Naive thymus-derived CD4-positive, alpha-beta T cell (primary cell): Measurements from ENCODE around the gene LINGO4. TPM values are rescaled to one million over a fixed set of nuclear protein-coding genes. Genes with fewer than 3 reads are reported as not detected.

Experiments used
- ATAC-seq: fragments of 150-1000 bp; cut with Tn5 transposase; 2 replicates; pipeline ENCODE4 v1.10.0; 2021; ENCODE audit warnings: mild to moderate bottlenecking, moderate library complexity
- CTCF ChIA-PET: fragments of 350-600 bp; sonication (Branson Sonifier 250); formaldehyde crosslinking; loops from one replicate; lab custom pipeline; 2021; ENCODE audit warnings: antibody characterized with exemption; lab: Charles Lee
- POLR2A ChIA-PET: fragments of 350-600 bp; sonication (Branson Sonifier 250); formaldehyde crosslinking; loops from one replicate; lab custom pipeline; 2021; ENCODE audit warnings: antibody characterized with exemption, inconsistent platforms; lab: Charles Lee
- DNase-seq, 9 donors: peaks; one replicate each; pipeline versions ENCODE4 v3.0.0 to v3.0.0-alpha.2; 2020 to 2022; ENCODE audit warnings: mixed read lengths in 1 of 9
- H3K27ac ChIP-seq: one replicate; pipeline ENCODE4 v1.7.0; 2013; ENCODE audit warnings: mild to moderate bottlenecking, low read depth, low read length, moderate library complexity
- H3K27me3 ChIP-seq, 2 donors: one replicate each; pipeline ENCODE4 v1.7.0; 2013; ENCODE audit warnings: low read length in 2 of 2, mild to moderate bottlenecking in 2 of 2, moderate library complexity in 2 of 2; ENCODE audit not compliant: control insufficient read depth in 2 of 2, insufficient read depth in 2 of 2
- H3K36me3 ChIP-seq, 3 experiments: 1 replicate in 2 of 3; 2 replicates in 1 of 3; pipeline ENCODE4 v1.7.0; 2013; ENCODE audit warnings: low read length in 3 of 3, mild to moderate bottlenecking in 3 of 3, moderate library complexity in 1 of 3; ENCODE audit not compliant: insufficient read depth in 3 of 3, control insufficient read depth in 2 of 3
- H3K4me1 ChIP-seq, 2 donors: one replicate each; pipeline ENCODE4 v1.7.0; 2013; ENCODE audit warnings: low read length in 2 of 2, mild to moderate bottlenecking in 2 of 2, moderate library complexity in 1 of 2; ENCODE audit not compliant: control insufficient read depth in 2 of 2, insufficient read depth in 2 of 2
- H3K4me3 ChIP-seq: 2 replicates; pipeline ENCODE4 v1.7.0; 2013; ENCODE audit warnings: mild to moderate bottlenecking, low read length
- H3K9me3 ChIP-seq, 3 experiments: 1 replicate in 2 of 3; 2 replicates in 1 of 3; pipeline ENCODE4 v1.7.0; 2013; ENCODE audit warnings: low read length in 3 of 3; ENCODE audit not compliant: control insufficient read depth in 2 of 3
- H3K27ac Mint-ChIP-seq, 9 donors: one replicate each; pipeline ENCODE4 v1.8.0; 2020 to 2022; ENCODE audit warnings: mixed read lengths in 9 of 9, mild to moderate bottlenecking in 8 of 9, moderate library complexity in 5 of 9, inconsistent platforms in 2 of 9
- H3K27me3 Mint-ChIP-seq, 5 donors: one replicate each; pipeline ENCODE4 v1.8.0; 2021 to 2022; ENCODE audit warnings: mixed read lengths in 5 of 5, mild to moderate bottlenecking in 1 of 5
- H3K36me3 Mint-ChIP-seq, 5 donors: one replicate each; pipeline ENCODE4 v1.8.0; 2020 to 2022; ENCODE audit warnings: mixed read lengths in 5 of 5, mild to moderate bottlenecking in 3 of 5, inconsistent platforms in 1 of 5
- H3K4me1 Mint-ChIP-seq, 7 donors: one replicate each; pipeline ENCODE4 v1.8.0; 2020 to 2022; ENCODE audit warnings: mixed read lengths in 7 of 7, mild to moderate bottlenecking in 3 of 7, inconsistent platforms in 1 of 7
- H3K4me3 Mint-ChIP-seq, 10 donors: one replicate each; pipeline ENCODE4 v1.8.0; 2020 to 2022; ENCODE audit warnings: mild to moderate bottlenecking in 10 of 10, mixed read lengths in 10 of 10, moderate library complexity in 6 of 10, inconsistent platforms in 2 of 10
- H3K9me3 Mint-ChIP-seq, 11 donors: one replicate each; pipeline ENCODE4 v1.8.0; 2020 to 2022; ENCODE audit warnings: mixed read lengths in 11 of 11, mild to moderate bottlenecking in 4 of 11, inconsistent platforms in 1 of 11, moderate library complexity in 1 of 11
- intact Hi-C, 2 donors: fragments of 100-400 bp; cut with micrococcal nuclease; formaldehyde crosslinking; loops; one replicate each; pipeline ENCODE4 v1.15.1; 2023
- polyA plus RNA-seq, 2 donors: library from polyadenylated mRNA; unstranded; fragments of 300-500 nt; fragmentation: Illumina TruSeq; gene quantifications; one replicate each; pipeline ENCODE4 v1.2.3, GENCODE V29; 2021
- total RNA-seq, 6 experiments: library from RNA in 5 of 6; stranded (reverse) in 5 of 6; gene quantifications; 1 replicate in 5 of 6; 2 replicates in 1 of 6; pipeline ENCODE4 v1.2.3 and lab custom pipeline; 2021 to 2026

Gene LINGO4
- total and polyA plus RNA-seq, 7 experiments from 2014 or later = 0.07 to 0.24 TPM; not detected in 5

- ChIA-PET CTCF (interaction anchor here (1.1 kb wide), 1 partner anchor 154 kb away, joined by 3 read pairs; no protein-coding TSS in a partner anchor), POLR2A (interaction anchor here (0.6 kb wide), 1 partner anchor 59 kb away, joined by 3 read pairs; no protein-coding TSS in a partner anchor)
Measured at GRCh38 chr1:151849126-151849525, 43.9 kb upstream of the LINGO4 start.

GRCh38 chr1:151847867-151848596, 42.8 kb upstream of the LINGO4 start:
- H3K4me3 Mint-ChIP-seq = no peak overlapping the region
- H3K9me3 ChIP-seq = no peaks in the 10 kb centered on the region
- peaks cover 0 to 18% (median 0%) of the 10 kb centered on the region in 7 donors for H3K4me1 Mint-ChIP-seq
- no peaks in the 10 kb centered on the region for H3K4me1 ChIP-seq
- no peak overlapping the region for H3K27ac Mint-ChIP-seq
- intact Hi-C loops = no loop called here
- peaks cover 0 to 6% (median 0%) of the 10 kb centered on the region in 5 donors for H3K36me3 Mint-ChIP-seq
- no peaks in the 10 kb centered on the region for H3K36me3 ChIP-seq
- H3K27ac ChIP-seq = no peak overlapping the region
- peaks cover 0 to 7% (median 0%) of the 10 kb centered on the region in 5 donors for H3K27me3 Mint-ChIP-seq
- H3K9me3 Mint-ChIP-seq = no peaks in the 10 kb centered on the region
- ChIA-PET POLR2A (interaction anchor here (0.6 kb wide), 1 partner anchor 9 kb away, joined by 3 read pairs; no protein-coding TSS in a partner anchor), CTCF (no interaction called here)
- no peaks in the 10 kb centered on the region for H3K27me3 ChIP-seq
- DNase-seq (no peak), ATAC-seq (no peak)
- no peak overlapping the region for H3K4me3 ChIP-seq

More at GRCh38 chr1:151849126-151849525, 43.9 kb upstream of the LINGO4 start:
- no peaks in the 10 kb centered on the region for H3K27me3 ChIP-seq
- intact Hi-C loops = no loop called here
- H3K27me3 Mint-ChIP-seq = peaks cover 0 to 7% (median 0%) of the 10 kb centered on the region in 5 donors
- H3K4me1 Mint-ChIP-seq = peaks cover 0 to 18% (median 0%) of the 10 kb centered on the region in 7 donors
- no peaks in the 10 kb centered on the region for H3K9me3 ChIP-seq
- peaks cover 0 to 6% (median 0%) of the 10 kb centered on the region in 5 donors for H3K36me3 Mint-ChIP-seq
- H3K36me3 ChIP-seq = no peaks in the 10 kb centered on the region
- H3K4me3 Mint-ChIP-seq = no peak overlapping the region
- H3K27ac ChIP-seq = no peak overlapping the region
- no peaks in the 10 kb centered on the region for H3K4me1 ChIP-seq
- no peak for DNase-seq
- no peak for ATAC-seq
- H3K4me3 ChIP-seq = no peak overlapping the region
- H3K27ac Mint-ChIP-seq = peak overlapping the region in 1 of 9 donors; percentile 60
- H3K9me3 Mint-ChIP-seq = no peaks in the 10 kb centered on the region

GRCh38 chr1:151846686-151847237, 41.5 kb upstream of the LINGO4 start:
- Mint-ChIP-seq H3K4me1 (peaks cover 0 to 17% (median 5%) of the 10 kb centered on the region in 7 donors), H3K27ac (peak overlapping the region in 2 of 9 donors; percentile 24 to 38), H3K9me3 (peaks cover 0 to under 1% (median 0%) of the 10 kb centered on the region in 11 donors), H3K4me3 (no peak overlapping the region), H3K36me3 (peaks cover 0 to 8% (median 0%) of the 10 kb centered on the region in 5 donors), H3K27me3 (peaks cover 0 to 7% (median 0%) of the 10 kb centered on the region in 5 donors)
- intact Hi-C loops = no loop called here
- ChIA-PET CTCF (interaction anchor here (1.3 kb wide), 1 partner anchor 12 kb away, joined by 5 read pairs; no protein-coding TSS in a partner anchor), POLR2A (no interaction called here)
- Histone ChIP-seq H3K9me3 (no peaks in the 10 kb centered on the region), H3K36me3 (no peaks in the 10 kb centered on the region), H3K27me3 (no peaks in the 10 kb centered on the region), H3K27ac (no peak overlapping the region), H3K4me1 (no peaks in the 10 kb centered on the region), H3K4me3 (no peak overlapping the region)
- DNase-seq (no peak), ATAC-seq (no peak)

- no peak overlapping the region for H3K27ac ChIP-seq
- H3K36me3 ChIP-seq = no peaks in the 10 kb centered on the region
- H3K36me3 Mint-ChIP-seq = peaks cover 0 to 10% (median 0%) of the 10 kb centered on the region in 5 donors
- no peak overlapping the region for H3K4me3 ChIP-seq
- ATAC-seq = peak; percentile 26
- DNase-seq = no peak
- H3K4me3 Mint-ChIP-seq = no peak overlapping the region
- no peaks in the 10 kb centered on the region for H3K27me3 ChIP-seq
- peak overlapping the region in 2 of 9 donors; percentile 24 to 38 for H3K27ac Mint-ChIP-seq
- peaks cover 0 to 7% (median 0%) of the 10 kb centered on the region in 5 donors for H3K27me3 Mint-ChIP-seq
- H3K4me1 ChIP-seq = no peaks in the 10 kb centered on the region
- ChIA-PET CTCF (interaction anchor here (1.3 kb wide), 1 partner anchor 11 kb away, joined by 5 read pairs; no protein-coding TSS in a partner anchor), POLR2A (no interaction called here)
- peaks cover 0 to 19% (median 6%) of the 10 kb centered on the region in 7 donors for H3K4me1 Mint-ChIP-seq
- H3K9me3 ChIP-seq = no peaks in the 10 kb centered on the region
- intact Hi-C loops = no loop called here
- peaks cover 0 to 1% (median 0%) of the 10 kb centered on the region in 11 donors for H3K9me3 Mint-ChIP-seq
Measured at GRCh38 chr1:151846062-151846568, 40.9 kb upstream of the LINGO4 start.

- Mint-ChIP-seq H3K36me3 (peaks cover 0 to 10% (median 0%) of the 10 kb centered on the region in 5 donors), H3K27ac (no peak overlapping the region), H3K4me3 (no peak overlapping the region), H3K27me3 (peaks cover 0 to 3% (median 0%) of the 10 kb centered on the region in 5 donors), H3K9me3 (peaks cover 0 to 3% (median 0%) of the 10 kb centered on the region in 11 donors), H3K4me1 (peaks cover 20 to 39% (median 24%) of the 10 kb centered on the region in 7 donors)
- intact Hi-C loops = no loop called here
- Histone ChIP-seq H3K27me3 (no peaks in the 10 kb centered on the region), H3K36me3 (no peaks in the 10 kb centered on the region), H3K4me1 (peaks cover 11 to 22% of the 10 kb centered on the region in 2 donors), H3K4me3 (no peak overlapping the region), H3K27ac (no peak overlapping the region), H3K9me3 (no peaks in the 10 kb centered on the region)
- ATAC-seq (no peak), DNase-seq (no peak)
- ChIA-PET POLR2A (no interaction called here), CTCF (interaction anchor here (0.6 to 1.2 kb wide), 2 partner anchors 21 to 327 kb away, joined by 3 read pairs; no protein-coding TSS in a partner anchor)
Measured at GRCh38 chr1:151843398-151843797, 38.2 kb upstream of the LINGO4 start.

GRCh38 chr1:151841141-151841540, 35.9 kb upstream of the LINGO4 start:
- H3K27ac ChIP-seq = no peak overlapping the region
- DNase-seq = no peak
- peaks cover 0 to 8% (median 0%) of the 10 kb centered on the region in 5 donors for H3K27me3 Mint-ChIP-seq
- intact Hi-C loops = no loop called here
- ChIA-PET POLR2A (no interaction called here), CTCF (interaction anchor here (0.6 kb wide), 1 partner anchor 501 kb away, joined by 3 read pairs; no protein-coding TSS in a partner anchor)
- H3K9me3 Mint-ChIP-seq = peaks cover 0 to 5% (median 0%) of the 10 kb centered on the region in 11 donors
- no peaks in the 10 kb centered on the region for H3K27me3 ChIP-seq
- H3K4me3 Mint-ChIP-seq = peak overlapping the region in 2 of 10 donors; percentile 87 to 88
- H3K36me3 ChIP-seq = no peaks in the 10 kb centered on the region
- peak overlapping the region in 6 of 9 donors; percentile 6 to 84 (median 29) for H3K27ac Mint-ChIP-seq
- no peak overlapping the region for H3K4me3 ChIP-seq
- H3K4me1 Mint-ChIP-seq = peaks cover 32 to 50% (median 40%) of the 10 kb centered on the region in 7 donors
- ATAC-seq = no peak
- H3K9me3 ChIP-seq = no peaks in the 10 kb centered on the region
- peaks cover 0 to 12% (median 0%) of the 10 kb centered on the region in 5 donors for H3K36me3 Mint-ChIP-seq
- H3K4me1 ChIP-seq = peaks cover 27 to 38% of the 10 kb centered on the region in 2 donors
